Erythroblast (primary cell): ENCODE results near the gene RNF168.

Experiments used
- GATA1 ChIP-seq: IDR thresholded peaks from 2 replicates; pipeline ENCODE4 v1.6.1; 2011; ENCODE audit warnings: low read depth, mild to moderate bottlenecking, control low read depth, low read length, moderate library complexity
- POLR2A ChIP-seq: IDR thresholded peaks from 2 replicates; pipeline ENCODE4 v1.6.1; 2011; ENCODE audit warnings: mild to moderate bottlenecking, low read length

DNA sequence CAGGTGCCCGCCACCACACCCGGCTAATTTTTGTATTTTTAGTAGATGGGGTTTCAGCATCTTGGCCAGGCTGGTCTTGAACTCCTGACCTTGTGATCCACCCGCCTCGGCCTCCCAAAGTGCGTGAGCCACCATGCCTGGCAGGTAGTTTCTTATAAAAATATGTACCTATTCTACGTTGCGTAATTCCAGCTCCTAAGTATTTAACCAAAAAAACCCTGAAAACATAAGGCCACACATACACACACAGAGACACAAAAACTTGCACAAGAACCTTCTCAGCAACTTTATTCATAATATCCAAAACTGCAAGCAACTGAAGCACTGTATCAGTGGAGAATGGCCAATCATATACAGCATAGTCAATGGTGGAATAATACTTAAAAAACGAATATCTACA lies 5.3 kb downstream of the RNF168 start:
- TF ChIP-seq POLR2A, result no peak
- TF ChIP-seq GATA1, result no peak
